Neural cell (in vitro differentiated cells): ENCODE data around the gene METTL15. TPM values are rescaled to one million over a fixed set of nuclear protein-coding genes. Genes with fewer than 3 reads are reported as not detected.

Experiments used
- H2AFZ ChIP-seq: fragments of 200-600, 300-800 bp; sonication (generic), shearing (Covaris generic); 2 replicates; pipeline ENCODE4 v1.6.0; 2014; ENCODE audit warnings: low read depth, mild to moderate bottlenecking, antibody characterized with exemption, low read length, moderate library complexity
- H3F3A ChIP-seq: fragments of 200-600 bp; shearing (Covaris generic); 2 replicates; pipeline ENCODE4 v1.6.1; 2016; ENCODE audit warnings: mild to moderate bottlenecking, moderate library complexity, mixed read lengths, antibody characterized with exemption, low read length; ENCODE audit not compliant: insufficient read depth, poor library complexity, severe bottlenecking
- H3K27ac ChIP-seq: fragments of 200-600, 300-800 bp; sonication (generic), shearing (Covaris generic); 2 replicates; pipeline ENCODE4 v1.5.1; 2014; ENCODE audit warnings: mild to moderate bottlenecking, low read length, moderate library complexity
- H3K27me3 ChIP-seq: fragments of 300-800, 200-600 bp; sonication (generic), shearing (Covaris generic); 2 replicates; pipeline ENCODE4 v1.6.0; 2014; ENCODE audit warnings: mild to moderate bottlenecking, low read depth, low read length, moderate library complexity; ENCODE audit not compliant: insufficient read depth
- H3K36me3 ChIP-seq: fragments of 300-800, 200-600 bp; sonication (generic), shearing (Covaris generic); 2 replicates; pipeline ENCODE4 v1.5.1; 2014; ENCODE audit warnings: mild to moderate bottlenecking, antibody characterized with exemption, low read length, moderate library complexity; ENCODE audit not compliant: insufficient read depth
- H3K4me2 ChIP-seq: fragments of 300-800, 200-600 bp; sonication (generic), shearing (Covaris generic); 2 replicates; pipeline ENCODE4 v1.6.0; 2014; ENCODE audit warnings: mild to moderate bottlenecking, low read length
- H3K4me3 ChIP-seq: fragments of 300-800, 200-600 bp; sonication (generic), shearing (Covaris generic); 2 replicates; pipeline ENCODE4 v1.5.1; 2014; ENCODE audit warnings: mild to moderate bottlenecking, low read length, moderate library complexity
- H3K79me2 ChIP-seq: fragments of 200-600 bp; shearing (Covaris generic); replicated peaks from 2 replicates; pipeline ENCODE4 v1.6.0; 2014; ENCODE audit warnings: mild to moderate bottlenecking, low read length, moderate library complexity; ENCODE audit not compliant: insufficient read depth
- H3K9ac ChIP-seq: fragments of 300-800, 200-600 bp; sonication (generic), shearing (Covaris generic); 2 replicates; pipeline ENCODE4 v1.6.1; 2016; ENCODE audit warnings: mild to moderate bottlenecking, low read length, mixed read lengths
- H3K9me2 ChIP-seq: fragments of 200-600 bp; shearing (Covaris generic); 2 replicates; pipeline ENCODE4 v1.6.1; 2016; ENCODE audit warnings: mild to moderate bottlenecking, low read length, mixed read lengths; ENCODE audit not compliant: insufficient read depth
- H3K9me3 ChIP-seq: fragments of 200-600, 300-800 bp; sonication (generic), shearing (Covaris generic); 2 replicates; pipeline ENCODE4 v1.6.1; 2016; ENCODE audit warnings: mild to moderate bottlenecking, mixed run types, low read length, moderate library complexity, mixed read lengths
- H4K20me1 ChIP-seq: fragments of 200-600 bp; shearing (Covaris generic); 2 replicates; pipeline ENCODE4 v1.6.1; 2016; ENCODE audit warnings: mild to moderate bottlenecking, mixed run types; ENCODE audit not compliant: insufficient read depth
- EP300 ChIP-seq: fragments of 450-650 bp; conservative IDR thresholded peaks from 2 replicates; pipeline ENCODE4 v1.6.1; 2014; ENCODE audit warnings: antibody characterized with exemption, mild to moderate bottlenecking, moderate library complexity; ENCODE audit not compliant: poor library complexity, severe bottlenecking
- EZH2 ChIP-seq: fragments of 200-600, 300-800 bp; shearing (Covaris generic), sonication (generic); IDR thresholded peaks from 2 replicates; pipeline ENCODE4 v1.6.1; 2014; ENCODE audit warnings: antibody characterized with exemption, low read length, borderline replicate concordance, mild to moderate bottlenecking; ENCODE audit not compliant: insufficient read depth, poor library complexity, severe bottlenecking
- MXI1 ChIP-seq: fragments of 450-650 bp; conservative IDR thresholded peaks from 2 replicates; pipeline ENCODE4 v1.6.1; 2014; ENCODE audit warnings: antibody characterized with exemption, mild to moderate bottlenecking; ENCODE audit not compliant: poor library complexity, severe bottlenecking
- POLR2AphosphoS5 ChIP-seq: IDR thresholded peaks from 2 replicates; pipeline ENCODE4 v1.6.1; 2012
- RAD21 ChIP-seq: fragments of 450-650 bp; conservative IDR thresholded peaks from 2 replicates; pipeline ENCODE4 v1.6.1; 2014; ENCODE audit warnings: antibody characterized with exemption, mild to moderate bottlenecking, moderate library complexity
- REST ChIP-seq: IDR thresholded peaks from 2 replicates; pipeline ENCODE4 v1.6.1; 2012; ENCODE audit warnings: borderline replicate concordance
- SMC3 ChIP-seq: fragments of 450-650 bp; conservative IDR thresholded peaks from 2 replicates; pipeline ENCODE4 v1.6.1; 2014; ENCODE audit warnings: antibody characterized with exemption, mild to moderate bottlenecking, moderate library complexity; ENCODE audit not compliant: poor library complexity
- TAF1 ChIP-seq: IDR thresholded peaks from 2 replicates; pipeline ENCODE4 v1.6.1; 2012; ENCODE audit warnings: low read depth
- polyA plus RNA-seq: library from polyadenylated mRNA; depleted of rRNA; stranded (reverse); fragments of >200 nt; gene quantifications from 2 replicates; pipeline ENCODE4 v1.2.3, GENCODE V29; 2014
- TF ChIP-seq, protein P1 (sequence below): fragments of 450-650 bp; IDR thresholded peaks from 2 replicates; pipeline ENCODE4 v1.5.1; 2014; ENCODE audit warnings: antibody characterized with exemption, mild to moderate bottlenecking, moderate library complexity; ENCODE audit not compliant: poor library complexity, severe bottlenecking

The METTL15 gene
- polyA plus RNA-seq, 1 donor from 2014 or later: 6.6 TPM

- Histone ChIP-seq H3K36me3 (no peaks in the 10 kb centered on the region), H3K9me3 (no peaks in the 10 kb centered on the region)
Measured at GRCh38 chr11:28117712-28118111, 9.5 kb downstream of the METTL15 start.

DNA sequence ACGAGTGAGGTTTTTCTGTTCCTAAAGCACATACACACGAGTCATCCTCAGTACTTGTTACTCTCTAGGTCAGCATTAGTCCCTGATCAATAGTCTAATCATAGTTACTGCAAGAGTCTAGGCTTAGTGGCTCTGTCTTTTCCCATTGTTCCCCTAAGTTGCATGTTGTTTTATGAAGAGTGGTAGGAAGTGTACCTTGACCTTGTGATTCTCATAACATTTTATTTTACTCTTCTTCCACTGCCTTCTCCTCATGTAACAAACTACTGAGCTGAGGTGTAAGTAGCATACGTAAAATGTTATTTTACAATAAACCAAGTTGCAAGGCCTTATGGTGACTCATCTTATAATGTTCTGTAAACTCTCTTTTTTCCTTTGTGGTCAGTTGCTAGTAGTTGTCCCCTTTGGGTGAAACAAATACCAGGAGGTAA is 15.0 kb downstream of the METTL15 start:
- Histone ChIP-seq H3K9me3 (no peaks in the 10 kb centered on the region), H3K9me2 (no peaks in the 10 kb centered on the region)

More at GRCh38 chr11:28117712-28118111, 9.5 kb downstream of the METTL15 start:
- Histone ChIP-seq H3K27me3 (no peaks in the 10 kb centered on the region), H2AFZ (no peak overlapping the region), H3K9me2 (no peaks in the 10 kb centered on the region), H4K20me1 (no peaks in the 10 kb centered on the region), H3K27ac (no peak overlapping the region), H3K79me2 (no peaks in the 10 kb centered on the region), H3K4me3 (no peak overlapping the region), H3K4me2 (no peak overlapping the region), H3K9ac (no peak overlapping the region), H3F3A (no peaks in the 10 kb centered on the region)
- no peak for TF ChIP-seq EZH2

More for the DNA sequence above, 15.0 kb downstream of the METTL15 start:
- Histone ChIP-seq H3K4me2 (no peak overlapping the region), H3K27ac (no peak overlapping the region), H3K79me2 (no peaks in the 10 kb centered on the region), H3K27me3 (no peaks in the 10 kb centered on the region), H3F3A (no peaks in the 10 kb centered on the region), H3K4me3 (no peak overlapping the region), H2AFZ (no peak overlapping the region), H3K36me3 (no peaks in the 10 kb centered on the region), H4K20me1 (no peaks in the 10 kb centered on the region), H3K9ac (no peak overlapping the region)
- TF ChIP-seq RAD21 (no peak), EP300 (no peak), EZH2 (no peak), REST (no peak), POLR2AphosphoS5 (no peak), SMC3 (no peak), MXI1 (no peak), TAF1 (no peak)
- TF ChIP-seq, protein P1, sequence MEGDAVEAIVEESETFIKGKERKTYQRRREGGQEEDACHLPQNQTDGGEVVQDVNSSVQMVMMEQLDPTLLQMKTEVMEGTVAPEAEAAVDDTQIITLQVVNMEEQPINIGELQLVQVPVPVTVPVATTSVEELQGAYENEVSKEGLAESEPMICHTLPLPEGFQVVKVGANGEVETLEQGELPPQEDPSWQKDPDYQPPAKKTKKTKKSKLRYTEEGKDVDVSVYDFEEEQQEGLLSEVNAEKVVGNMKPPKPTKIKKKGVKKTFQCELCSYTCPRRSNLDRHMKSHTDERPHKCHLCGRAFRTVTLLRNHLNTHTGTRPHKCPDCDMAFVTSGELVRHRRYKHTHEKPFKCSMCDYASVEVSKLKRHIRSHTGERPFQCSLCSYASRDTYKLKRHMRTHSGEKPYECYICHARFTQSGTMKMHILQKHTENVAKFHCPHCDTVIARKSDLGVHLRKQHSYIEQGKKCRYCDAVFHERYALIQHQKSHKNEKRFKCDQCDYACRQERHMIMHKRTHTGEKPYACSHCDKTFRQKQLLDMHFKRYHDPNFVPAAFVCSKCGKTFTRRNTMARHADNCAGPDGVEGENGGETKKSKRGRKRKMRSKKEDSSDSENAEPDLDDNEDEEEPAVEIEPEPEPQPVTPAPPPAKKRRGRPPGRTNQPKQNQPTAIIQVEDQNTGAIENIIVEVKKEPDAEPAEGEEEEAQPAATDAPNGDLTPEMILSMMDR: no peak
